SIG-M5 treated with dmso at 0.1 percent for 504 hours (cell line): ENCODE results near the gene SNX27.
"Not testable (repeated sequence)": the region's sequence is repeated elsewhere in the genome, so short reads cannot be mapped to it uniquely, and the experiment has no call there.

Experiments used
- DNase-seq: peaks from one replicate; lab custom pipeline; 2025; ENCODE audit not compliant: unreplicated experiment; lab: John Stamatoyannopoulos, UW

The SNX27 gene

GRCh38 chr1:151602550-151602949 lies 9.3 kb upstream of the SNX27 start:
- DNase-seq = not testable (repeated sequence)

GRCh38 chr1:151604291-151604690 lies 7.6 kb upstream of the SNX27 start:
- DNase-seq = no peak

DNA sequence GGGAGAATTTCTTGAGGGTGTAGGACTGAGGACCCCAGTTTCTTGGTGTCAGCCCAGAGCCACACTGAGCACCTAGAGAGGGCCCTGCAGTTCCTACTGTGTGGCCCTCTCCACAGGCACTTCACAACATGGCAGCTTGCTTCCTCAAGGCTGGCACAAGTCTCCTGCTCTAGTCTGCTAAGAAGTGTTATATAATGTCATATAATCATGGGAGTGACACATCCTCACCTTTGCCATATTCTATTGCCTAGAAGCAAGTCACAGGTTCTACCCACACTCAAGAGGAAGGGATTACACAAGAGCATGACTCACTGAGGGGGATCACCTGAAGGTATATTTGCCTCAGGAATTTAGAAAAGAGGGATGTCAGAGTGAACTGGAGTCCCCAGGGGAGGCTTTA lies 5.5 kb upstream of the SNX27 start:
- peak; percentile 30 for DNase-seq

GRCh38 chr1:151606857-151607256 lies 5.0 kb upstream of the SNX27 start:
- no peak for DNase-seq

- no peak for DNase-seq
Observed at GRCh38 chr1:151610142-151610541, 1.7 kb upstream of the SNX27 start.

DNA sequence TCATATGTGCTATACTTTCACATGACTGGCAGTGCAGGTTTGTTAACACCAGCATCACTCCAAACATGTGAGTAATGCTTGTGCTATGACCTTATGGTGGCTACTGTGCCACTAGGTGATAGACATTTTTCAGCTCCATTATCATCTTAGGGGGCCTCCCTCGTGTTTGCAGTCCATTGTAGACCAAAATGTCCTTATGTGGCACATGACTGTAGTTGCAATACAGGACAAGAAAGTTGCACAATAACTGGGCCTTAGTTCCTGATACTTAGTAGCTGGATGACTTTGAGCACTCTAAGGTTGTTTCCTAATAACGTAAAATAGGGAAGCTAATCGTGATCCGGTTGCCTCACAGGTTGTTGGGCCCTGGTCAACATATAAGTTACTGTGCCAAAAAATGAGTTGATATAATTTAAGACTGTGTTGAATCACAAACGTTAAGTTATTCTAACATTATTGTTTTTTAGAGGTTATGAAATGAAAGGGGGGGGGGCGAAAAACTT lies 511 bp upstream of the SNX27 start:
- DNase-seq = peak; percentile 100

- peak; percentile 67 for DNase-seq
Observed at GRCh38 chr1:151612501-151613281, 841 bp downstream of the SNX27 start.

DNA sequence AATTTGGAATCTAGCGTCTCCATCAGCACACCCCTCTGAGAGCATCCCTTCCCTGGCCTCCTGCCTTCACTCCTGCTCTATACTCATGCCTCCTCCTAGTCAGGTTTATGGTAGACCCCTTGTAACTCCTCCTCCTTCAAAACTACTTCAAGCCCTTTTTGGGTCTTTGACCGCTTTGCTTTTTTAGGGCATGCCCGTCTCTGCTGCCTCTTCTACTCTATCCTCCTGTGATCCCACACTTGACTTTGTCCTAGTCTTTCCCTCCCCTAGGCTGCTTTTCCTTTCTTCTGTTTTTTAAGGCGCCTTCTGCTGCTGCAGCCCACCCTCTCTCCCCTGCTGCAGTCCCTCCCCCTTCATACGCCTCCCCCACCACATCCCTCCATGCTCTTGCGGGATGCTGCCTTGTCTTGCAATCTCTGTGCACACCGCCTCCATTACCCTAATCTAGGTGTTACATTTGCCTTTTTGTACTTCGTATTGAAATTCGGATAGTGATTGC lies 1.5 kb downstream of the SNX27 start:
- peak; percentile 30 for DNase-seq

DNA sequence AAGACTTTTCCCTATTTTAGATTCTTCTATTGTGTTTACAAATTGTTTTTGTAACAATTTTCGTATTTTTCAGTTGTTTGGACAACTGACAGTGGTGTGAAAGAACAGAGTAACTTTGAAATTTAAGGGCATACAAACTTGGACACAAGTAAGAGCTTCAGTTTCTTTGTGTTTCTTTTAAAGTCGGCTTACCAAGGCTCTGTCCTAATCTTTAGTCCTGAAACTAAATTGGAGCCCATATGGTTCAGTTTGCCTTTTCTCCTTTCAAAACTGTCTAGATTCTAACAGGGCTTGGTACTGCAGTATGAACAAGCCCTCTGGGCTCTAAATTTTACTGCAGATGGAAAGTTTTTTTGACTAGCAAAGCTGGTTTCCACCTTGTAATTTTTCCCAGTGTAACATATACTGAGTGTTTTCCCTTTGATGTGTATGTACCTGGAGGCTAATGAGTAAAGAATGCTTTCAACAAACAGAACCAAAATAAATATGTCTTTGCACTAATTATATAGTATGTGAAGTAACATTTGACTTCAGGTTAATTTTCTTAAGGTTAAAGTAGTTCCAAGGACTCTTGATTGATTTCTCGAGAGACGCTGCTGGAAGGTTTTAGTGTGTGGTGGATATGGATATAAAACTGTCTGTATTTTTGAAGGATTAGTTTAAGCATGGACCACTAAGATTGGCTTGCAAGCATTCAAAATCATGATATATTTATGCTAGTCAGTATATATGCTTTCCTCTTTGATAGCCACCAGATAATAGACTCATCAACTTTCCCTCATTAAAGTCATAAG lies 4.1 kb downstream of the SNX27 start:
- no peak for DNase-seq

DNA sequence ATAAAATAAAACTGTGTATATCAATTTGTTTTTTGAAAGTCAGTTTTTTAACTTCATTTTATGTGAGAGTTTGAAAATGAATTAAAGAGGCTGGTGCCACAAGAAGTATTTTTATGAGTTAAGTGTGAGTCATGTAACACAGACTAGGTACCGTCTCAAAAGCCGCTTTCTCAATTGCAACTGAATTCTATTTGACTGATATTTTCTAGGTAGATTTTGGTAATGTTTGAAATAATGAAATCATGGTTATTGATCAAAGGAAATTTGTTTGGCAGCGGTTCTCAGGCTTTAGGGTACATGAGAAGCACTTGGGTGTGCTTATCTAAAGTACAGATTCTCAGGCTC lies 4.6 kb downstream of the SNX27 start:
- no peak for DNase-seq

DNA sequence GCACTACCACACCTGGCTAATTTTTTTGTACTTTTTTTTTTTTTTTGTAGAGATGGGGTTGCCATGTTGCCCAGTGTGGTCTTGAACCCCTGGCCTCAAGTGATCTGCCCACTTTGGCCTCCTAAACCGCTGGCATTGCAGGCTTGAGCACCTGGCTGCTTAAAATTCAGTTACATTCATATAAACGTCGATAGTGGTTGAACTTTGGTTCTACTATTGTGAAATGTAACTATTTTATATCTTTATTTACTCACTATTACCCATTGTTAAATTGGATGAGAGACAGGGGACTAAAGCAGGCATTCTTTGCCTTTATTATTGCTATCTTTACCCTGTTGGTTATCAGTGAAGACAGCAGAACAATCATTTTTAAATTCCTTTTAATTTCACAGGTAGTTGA lies 6.2 kb downstream of the SNX27 start:
- DNase-seq = no peak

DNA sequence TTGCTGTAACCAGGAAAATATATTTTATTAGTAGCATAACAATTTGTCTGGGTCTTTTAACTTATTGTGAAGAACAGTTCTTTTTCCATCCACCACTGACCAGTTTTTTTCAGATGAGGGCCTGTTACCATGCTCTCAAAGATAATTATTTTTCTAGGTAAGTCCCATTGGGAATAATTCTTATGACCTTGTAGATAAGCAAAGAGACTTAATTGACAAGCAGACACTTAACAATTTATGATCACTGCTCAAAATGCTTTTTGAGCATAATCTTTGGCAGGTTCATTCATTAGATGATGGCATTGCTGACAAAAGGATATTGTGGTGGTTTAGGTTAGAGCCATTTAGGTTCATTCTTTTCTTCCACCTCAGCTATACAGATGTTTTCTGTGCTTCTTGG lies 6.6 kb downstream of the SNX27 start:
- no peak for DNase-seq

DNA sequence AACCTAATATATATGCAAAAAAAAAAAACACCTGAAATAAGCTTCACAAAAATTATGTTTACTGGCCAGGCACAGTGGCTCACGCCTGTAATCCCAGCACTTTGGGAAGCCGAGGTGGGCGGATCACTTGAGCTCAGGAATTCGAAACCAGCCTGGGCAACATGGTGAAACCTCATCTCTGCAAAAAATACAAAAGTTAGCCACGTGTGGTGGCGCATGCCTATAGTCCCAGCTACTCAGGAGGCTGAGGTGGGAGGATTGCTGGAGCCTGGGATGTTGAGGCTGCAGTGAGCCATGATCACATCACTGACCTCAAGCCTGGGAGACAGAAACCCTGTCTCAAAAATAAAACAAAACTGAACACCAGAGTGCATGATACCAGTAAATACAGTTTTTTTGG lies 7.1 kb downstream of the SNX27 start:
- not testable (repeated sequence) for DNase-seq

GRCh38 chr1:151619489-151620093 lies 7.7 kb downstream of the SNX27 start:
- peak; percentile 44 for DNase-seq

DNA sequence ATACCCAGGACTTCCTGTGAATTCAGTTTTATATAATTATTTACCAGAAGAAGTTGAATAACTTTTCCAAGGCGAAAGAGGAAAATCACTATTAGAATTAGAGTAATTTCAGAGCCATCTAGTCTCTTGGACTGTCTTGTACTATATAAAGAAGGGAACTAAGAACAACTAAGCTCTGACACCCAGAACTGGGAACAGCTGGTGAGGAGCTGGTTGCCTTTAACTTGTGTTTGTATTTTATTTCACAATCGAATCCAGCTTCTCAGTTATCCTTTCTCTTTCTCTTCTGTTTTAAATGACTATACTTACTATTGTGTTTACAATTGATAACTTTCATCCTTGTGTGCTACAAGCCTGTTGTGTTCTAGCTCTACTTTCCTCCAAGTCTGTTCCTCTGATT lies 8.4 kb downstream of the SNX27 start:
- peak; percentile 71 for DNase-seq

DNA sequence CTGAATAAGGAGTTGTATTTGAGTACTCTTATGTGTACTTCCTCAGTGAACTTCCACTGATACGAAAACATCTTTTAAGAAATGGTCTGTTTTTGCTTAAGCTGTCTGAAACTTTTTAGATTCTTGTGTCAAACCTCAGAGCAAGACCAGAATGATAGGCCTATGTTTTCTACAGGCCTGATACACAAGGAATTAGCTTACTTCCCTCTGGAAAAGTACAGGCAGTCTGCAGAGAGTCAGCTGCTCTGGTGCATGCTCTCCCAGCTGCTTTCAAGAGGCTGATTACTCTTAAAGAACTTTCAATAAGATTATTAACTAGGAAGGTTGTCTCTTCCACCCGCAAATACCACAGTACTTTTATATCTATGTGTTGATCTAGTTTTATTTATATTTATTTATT lies 9.5 kb downstream of the SNX27 start:
- DNase-seq = no peak

GRCh38 chr1:151624783-151625182 lies 12.9 kb downstream of the SNX27 start:
- peak; percentile 25 for DNase-seq

DNA sequence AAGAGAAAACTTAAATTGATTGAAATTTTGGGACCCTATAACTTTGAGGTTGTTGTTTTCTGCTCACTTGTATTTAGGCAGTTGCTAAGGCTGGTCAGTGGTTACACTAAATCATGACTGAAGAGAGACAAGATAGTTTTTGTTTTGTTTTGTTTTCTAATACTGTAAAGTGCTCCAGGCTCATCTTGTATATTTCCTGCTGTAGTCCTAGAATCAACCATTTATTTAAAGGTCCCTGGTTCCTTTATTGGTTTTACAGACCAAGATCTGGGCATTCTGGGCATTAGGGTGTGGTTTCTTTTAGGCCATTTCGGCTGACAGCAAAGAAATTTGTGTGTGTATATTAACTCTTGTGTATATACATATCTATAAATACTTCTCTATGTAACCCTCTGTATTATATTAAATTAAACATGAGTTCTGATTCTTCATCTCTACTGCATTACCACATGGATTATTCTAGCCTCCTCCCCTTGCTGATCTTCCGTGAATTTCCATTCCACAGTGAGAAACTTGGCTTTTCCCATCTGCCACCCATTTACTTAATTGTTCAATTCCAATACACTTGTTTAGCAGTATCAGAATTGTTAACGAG lies 15.0 kb downstream of the SNX27 start:
- DNase-seq = no peak

- DNase-seq = no peak
Observed at GRCh38 chr1:151629278-151629677, 17.4 kb downstream of the SNX27 start.

DNA sequence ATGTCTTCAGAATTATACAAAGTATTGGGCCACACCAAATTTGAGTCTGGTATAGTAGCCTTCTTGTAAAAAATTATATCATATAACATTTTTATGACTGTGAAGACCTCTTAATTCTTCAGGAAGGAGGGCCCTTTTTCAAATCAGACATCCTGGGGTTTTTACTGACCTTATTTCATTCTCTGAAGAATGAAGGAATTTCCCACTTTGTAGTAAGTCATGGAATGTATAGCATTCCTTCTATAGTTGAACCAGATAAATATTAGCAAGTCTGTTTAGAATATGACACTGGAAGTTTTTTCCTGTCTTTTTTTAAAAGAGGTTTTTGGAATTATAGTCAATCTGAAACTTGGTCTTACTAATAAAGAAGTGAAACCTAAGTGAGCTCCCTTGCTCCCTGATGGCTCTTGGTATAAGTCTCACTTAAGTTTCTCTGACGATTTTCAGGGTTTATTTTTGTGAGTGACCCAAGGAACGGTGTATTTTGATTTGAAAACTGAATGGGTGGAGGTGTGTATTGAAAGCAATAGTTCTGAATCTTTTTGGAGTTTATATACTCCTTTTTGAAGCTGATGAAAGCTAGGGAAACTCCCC lies 23.7 kb downstream of the SNX27 start:
- no peak for DNase-seq
